ENCODE data around the gene ARHGAP15. TPM values are rescaled to one million over a fixed set of nuclear protein-coding genes. Genes with fewer than 3 reads are reported as not detected.

Gene ARHGAP15
- total RNA-seq, 1 donor: 334 TPM

DNA sequence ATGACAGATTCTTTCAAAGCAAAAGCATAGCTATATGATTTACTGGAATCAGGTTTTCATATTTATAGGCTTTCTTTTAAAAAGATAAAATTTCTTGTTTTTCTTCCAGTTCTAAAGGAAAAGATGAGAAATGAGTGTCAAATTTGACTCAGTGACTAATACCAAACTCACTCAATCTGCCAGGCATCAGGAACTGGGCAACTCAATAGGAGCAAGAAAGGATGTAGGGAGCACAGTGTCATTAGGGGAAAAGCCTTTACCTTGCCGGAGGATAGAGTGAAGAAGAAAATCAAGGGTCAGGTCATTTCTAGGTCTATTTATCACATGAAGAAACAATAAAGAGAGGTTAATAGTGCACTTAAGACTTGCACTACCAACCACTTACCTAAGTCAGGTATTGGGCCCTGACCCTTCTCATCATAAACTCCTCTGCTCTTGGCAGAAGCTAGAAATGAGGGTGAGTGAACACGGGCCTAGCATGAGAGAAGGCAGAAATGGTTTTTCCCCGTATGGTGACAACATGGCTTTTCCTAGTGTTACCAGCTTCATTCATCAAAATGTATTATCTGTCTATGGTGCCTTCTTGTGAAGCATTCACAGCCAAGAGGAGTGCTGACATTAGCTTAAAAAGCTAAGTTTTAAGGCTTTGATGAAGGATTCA is 151.0 kb downstream of the ARHGAP15 start:
- Histone ChIP-seq H3K4me3 (ENCODE audit: low read length) (no peak overlapping the region), H3K9me3 (ENCODE audit: low read depth, low read length) (no peaks in the 10 kb centered on the region), H3K27me3 (ENCODE audit: insufficient read depth, low read length) (no peaks in the 10 kb centered on the region), H3K4me1 (ENCODE audit: insufficient read depth, low read length) (peaks cover 4% of the 10 kb centered on the region)

DNA sequence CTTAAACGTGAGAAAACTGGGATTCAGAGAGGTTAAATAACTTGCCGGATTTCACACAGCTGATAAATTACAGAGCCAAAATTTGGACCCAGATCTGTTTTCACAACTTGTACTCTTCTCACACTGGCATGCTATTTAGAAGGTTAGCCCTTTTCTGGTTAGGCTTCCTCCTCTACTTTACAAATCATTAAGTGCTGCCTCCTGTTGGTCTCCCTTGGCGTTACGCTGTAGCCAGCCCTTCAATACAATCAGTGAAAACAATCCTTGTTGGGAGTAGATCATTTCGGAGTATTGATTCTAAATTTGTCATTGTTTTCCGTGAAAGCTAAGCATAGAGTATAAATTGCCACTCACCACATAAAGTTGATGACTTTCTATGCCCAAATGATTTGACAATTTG is 153.5 kb downstream of the ARHGAP15 start:
- no peak overlapping the region for H3K4me3 ChIP-seq (ENCODE audit: low read length)
- peaks cover 4% of the 10 kb centered on the region for H3K4me1 ChIP-seq (ENCODE audit: insufficient read depth, low read length)
- no peaks in the 10 kb centered on the region for H3K27me3 ChIP-seq (ENCODE audit: insufficient read depth, low read length)
- H3K9me3 ChIP-seq (ENCODE audit: low read depth, low read length): no peaks in the 10 kb centered on the region

DNA sequence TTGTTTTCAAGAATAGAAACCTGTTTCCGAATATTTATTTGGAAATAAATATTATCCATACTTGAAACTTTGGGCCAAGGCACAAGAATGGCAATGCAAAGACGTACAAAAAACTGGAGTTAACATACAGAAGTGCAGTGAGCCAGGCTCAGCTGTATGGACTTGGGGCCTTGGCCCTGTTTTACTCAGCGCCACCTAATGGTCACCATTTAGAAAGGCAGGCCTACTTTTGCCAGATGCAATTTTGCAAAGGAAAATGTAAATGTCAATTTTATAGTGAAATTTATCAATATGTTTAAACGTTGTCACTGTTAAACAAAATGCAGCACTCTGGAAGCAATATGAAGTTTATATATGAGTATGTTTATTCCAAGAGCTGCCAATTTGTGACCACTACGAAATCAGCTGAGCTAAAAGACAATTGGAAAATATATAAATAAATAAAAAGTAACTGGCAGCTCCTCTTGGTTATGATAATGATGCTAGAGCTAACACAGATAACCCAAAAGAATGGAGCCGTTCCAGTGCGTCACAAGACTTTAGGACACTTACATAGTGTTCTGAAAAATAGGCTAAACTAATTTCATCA is 155.0 kb downstream of the ARHGAP15 start:
- Histone ChIP-seq H3K27me3 (ENCODE audit: insufficient read depth, low read length) (no peaks in the 10 kb centered on the region), H3K9me3 (ENCODE audit: low read depth, low read length) (no peaks in the 10 kb centered on the region), H3K4me3 (ENCODE audit: low read length) (no peak overlapping the region), H3K4me1 (ENCODE audit: insufficient read depth, low read length) (peaks cover 4% of the 10 kb centered on the region)

DNA sequence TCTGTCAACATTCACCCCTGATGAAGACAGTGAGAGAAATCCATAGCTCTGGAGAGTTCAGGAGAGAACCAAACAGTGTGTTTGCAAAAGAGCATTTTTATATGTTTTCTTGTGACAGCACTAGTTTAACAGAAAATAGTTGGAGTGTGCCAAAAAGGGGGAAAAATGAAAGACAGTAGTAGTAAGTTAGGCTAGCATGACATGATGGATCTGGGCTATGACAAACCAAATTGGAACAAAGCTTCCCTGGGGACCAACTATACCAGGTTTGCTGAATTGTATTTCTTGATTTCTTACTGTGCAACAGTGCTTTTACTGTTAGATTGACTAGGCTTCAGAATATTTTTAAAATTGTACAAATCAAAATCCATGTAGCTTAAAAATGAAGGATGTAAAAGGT is 159.8 kb downstream of the ARHGAP15 start:
- Histone ChIP-seq H3K9me3 (ENCODE audit: low read depth, low read length) (no peaks in the 10 kb centered on the region), H3K27me3 (ENCODE audit: insufficient read depth, low read length) (no peaks in the 10 kb centered on the region), H3K4me1 (ENCODE audit: insufficient read depth, low read length) (no peaks in the 10 kb centered on the region), H3K4me3 (ENCODE audit: low read length) (no peak overlapping the region)

DNA sequence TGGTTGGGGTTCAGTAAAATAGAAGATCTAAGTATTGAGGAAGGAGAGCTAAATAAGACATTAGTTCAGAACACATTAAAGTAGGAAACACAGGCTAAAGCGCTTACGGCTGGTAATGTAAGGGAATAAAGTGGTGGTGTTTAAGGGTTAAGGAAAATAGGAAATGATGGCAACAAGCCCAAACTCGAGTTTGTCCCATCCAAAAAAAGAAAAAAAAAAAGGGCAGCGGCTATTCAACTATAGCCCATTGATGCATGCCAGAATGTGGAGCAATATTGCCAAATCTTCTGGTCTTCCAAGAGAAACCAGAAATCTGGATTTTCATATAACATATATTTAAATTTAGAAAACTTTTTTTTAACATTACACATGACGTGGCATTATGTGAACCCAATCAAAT is 161.0 kb downstream of the ARHGAP15 start:
- H3K4me3 ChIP-seq (ENCODE audit: low read length): no peak overlapping the region
- H3K4me1 ChIP-seq (ENCODE audit: insufficient read depth, low read length): no peaks in the 10 kb centered on the region
- no peaks in the 10 kb centered on the region for H3K9me3 ChIP-seq (ENCODE audit: low read depth, low read length)
- no peaks in the 10 kb centered on the region for H3K27me3 ChIP-seq (ENCODE audit: insufficient read depth, low read length)

DNA sequence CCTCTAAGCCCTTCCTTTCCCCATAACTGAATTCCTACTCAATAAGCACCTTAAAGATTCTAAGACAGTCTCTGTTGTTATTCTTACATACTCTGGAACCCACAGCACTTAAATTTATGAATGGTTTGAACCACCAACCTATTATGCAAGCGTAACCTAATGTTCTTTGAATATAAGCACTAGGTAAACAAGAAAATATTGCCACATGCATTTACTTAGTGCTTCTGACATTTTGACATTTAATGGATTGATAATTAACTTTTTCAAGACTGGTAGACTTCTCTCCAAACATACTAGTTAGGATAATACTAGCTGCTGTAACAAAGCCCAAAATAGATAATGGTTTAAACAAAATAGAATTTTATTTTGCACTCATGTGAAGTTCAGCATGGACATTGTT is 164.8 kb downstream of the ARHGAP15 start:
- H3K27me3 ChIP-seq (ENCODE audit: insufficient read depth, low read length): no peaks in the 10 kb centered on the region
- H3K4me1 ChIP-seq (ENCODE audit: insufficient read depth, low read length): no peaks in the 10 kb centered on the region
- H3K9me3 ChIP-seq (ENCODE audit: low read depth, low read length): no peaks in the 10 kb centered on the region
- no peak overlapping the region for H3K4me3 ChIP-seq (ENCODE audit: low read length)

DNA sequence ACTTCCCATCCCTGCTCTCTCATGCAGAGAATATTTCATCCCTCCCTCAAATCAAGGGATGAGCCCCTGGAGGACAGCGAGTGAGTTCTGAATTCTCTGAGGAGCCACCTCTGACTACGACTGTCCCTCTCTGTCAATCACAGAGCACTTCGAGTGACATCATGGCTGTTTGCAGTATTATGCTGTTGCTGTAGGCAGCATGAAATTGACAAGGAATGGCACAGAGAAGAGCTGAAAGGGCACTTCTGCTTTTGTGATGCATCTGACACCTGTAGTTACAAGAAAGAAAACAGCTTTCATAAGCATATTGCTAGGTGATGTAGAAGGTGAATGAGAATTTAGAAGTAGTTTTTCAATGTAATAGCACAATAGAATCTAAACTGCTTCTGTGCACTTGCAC is 166.9 kb downstream of the ARHGAP15 start:
- Histone ChIP-seq H3K27me3 (ENCODE audit: insufficient read depth, low read length) (no peaks in the 10 kb centered on the region), H3K4me1 (ENCODE audit: insufficient read depth, low read length) (no peaks in the 10 kb centered on the region), H3K9me3 (ENCODE audit: low read depth, low read length) (no peaks in the 10 kb centered on the region), H3K4me3 (ENCODE audit: low read length) (no peak overlapping the region)

DNA sequence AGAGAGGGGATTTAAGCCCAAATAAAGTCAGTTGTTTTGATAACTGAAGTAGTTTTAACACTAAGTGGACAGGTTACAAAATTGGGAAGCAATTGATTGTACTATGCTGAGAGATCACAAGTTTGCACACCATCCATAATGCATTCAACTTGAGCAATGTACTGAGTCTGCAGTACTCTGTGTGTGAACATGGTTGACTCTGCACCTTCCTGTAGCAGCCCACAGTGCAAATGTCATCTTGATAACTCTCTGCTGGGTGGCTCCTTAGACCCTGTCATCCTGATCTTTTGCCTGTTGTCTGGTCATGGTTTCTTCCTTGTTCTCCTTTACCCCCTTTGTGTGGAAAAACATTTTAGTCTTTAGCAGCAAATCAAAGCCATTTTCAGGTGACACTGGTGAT is 168.0 kb downstream of the ARHGAP15 start:
- H3K27me3 ChIP-seq (ENCODE audit: insufficient read depth, low read length): no peaks in the 10 kb centered on the region
- H3K9me3 ChIP-seq (ENCODE audit: low read depth, low read length): no peaks in the 10 kb centered on the region
- H3K4me1 ChIP-seq (ENCODE audit: insufficient read depth, low read length): no peaks in the 10 kb centered on the region
- no peak overlapping the region for H3K4me3 ChIP-seq (ENCODE audit: low read length)

DNA sequence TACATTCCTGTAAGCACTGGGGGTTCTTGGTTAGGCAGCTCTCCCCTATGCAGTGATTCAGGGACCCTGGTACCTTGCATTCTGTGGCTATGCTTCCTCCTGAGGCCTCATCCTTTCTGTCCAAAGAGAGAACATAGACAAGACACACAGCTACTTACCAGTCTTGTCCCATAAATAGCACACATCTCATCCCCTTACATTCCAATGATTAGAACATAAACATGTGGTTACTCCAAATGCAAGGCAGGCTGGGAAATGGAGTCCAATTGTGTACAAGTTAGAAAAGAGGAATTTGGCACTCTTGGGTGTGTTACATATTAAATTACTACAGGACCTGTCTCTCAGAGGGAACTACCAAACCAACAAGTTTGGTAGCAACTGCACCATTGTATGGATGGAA is 171.3 kb downstream of the ARHGAP15 start:
- no peaks in the 10 kb centered on the region for H3K9me3 ChIP-seq (ENCODE audit: low read depth, low read length)

DNA sequence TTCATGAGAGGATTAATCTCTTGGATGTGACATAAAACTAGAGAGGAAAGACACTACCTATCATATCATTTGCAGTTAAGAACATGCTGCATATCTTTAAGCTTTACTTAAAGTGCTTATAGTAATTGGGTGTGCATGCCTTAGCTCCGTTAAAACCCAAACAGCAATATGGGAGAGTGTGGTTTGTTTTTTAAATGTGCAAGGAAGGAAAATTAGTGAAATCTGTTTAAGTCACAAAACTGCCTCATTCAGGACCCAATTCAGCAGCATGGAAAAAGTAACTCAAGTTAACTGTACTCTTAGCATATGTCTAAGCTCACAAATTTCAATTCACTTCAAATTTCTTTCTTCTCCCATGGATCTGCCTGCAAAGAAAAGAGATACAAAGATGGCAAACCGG is 182.2 kb downstream of the ARHGAP15 start:
- Histone ChIP-seq H3K9me3 (ENCODE audit: low read depth, low read length) (no peaks in the 10 kb centered on the region), H3K27me3 (ENCODE audit: insufficient read depth, low read length) (no peaks in the 10 kb centered on the region), H3K4me3 (ENCODE audit: low read length) (no peak overlapping the region), H3K4me1 (ENCODE audit: insufficient read depth, low read length) (no peaks in the 10 kb centered on the region)

More for the DNA sequence above, 171.3 kb downstream of the ARHGAP15 start:
- H3K27me3 ChIP-seq (ENCODE audit: insufficient read depth, low read length): no peaks in the 10 kb centered on the region
- no peaks in the 10 kb centered on the region for H3K4me1 ChIP-seq (ENCODE audit: insufficient read depth, low read length)
- H3K4me3 ChIP-seq (ENCODE audit: low read length): no peak overlapping the region

DNA sequence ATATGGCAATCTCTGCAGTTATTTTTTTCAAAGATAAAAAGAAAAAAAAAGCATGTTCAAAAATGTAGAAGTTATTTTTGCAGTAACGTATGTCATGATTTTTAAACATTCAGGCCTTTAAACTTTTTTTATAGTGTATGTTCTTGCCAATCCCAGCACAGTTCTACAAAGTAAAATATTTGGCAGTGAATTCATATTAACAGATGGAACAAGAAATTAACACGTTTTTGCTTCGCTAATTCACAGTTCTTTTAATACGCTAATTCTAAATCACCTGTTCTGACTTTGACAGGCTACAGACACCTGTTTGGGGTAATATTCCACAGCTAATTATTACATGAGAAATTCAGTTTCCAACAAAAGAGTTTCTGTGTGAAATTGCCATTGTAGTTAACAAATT is 183.2 kb downstream of the ARHGAP15 start:
- H3K4me3 ChIP-seq (ENCODE audit: low read length): no peak overlapping the region
- no peaks in the 10 kb centered on the region for H3K27me3 ChIP-seq (ENCODE audit: insufficient read depth, low read length)
- H3K9me3 ChIP-seq (ENCODE audit: low read depth, low read length): no peaks in the 10 kb centered on the region
- no peaks in the 10 kb centered on the region for H3K4me1 ChIP-seq (ENCODE audit: insufficient read depth, low read length)

DNA sequence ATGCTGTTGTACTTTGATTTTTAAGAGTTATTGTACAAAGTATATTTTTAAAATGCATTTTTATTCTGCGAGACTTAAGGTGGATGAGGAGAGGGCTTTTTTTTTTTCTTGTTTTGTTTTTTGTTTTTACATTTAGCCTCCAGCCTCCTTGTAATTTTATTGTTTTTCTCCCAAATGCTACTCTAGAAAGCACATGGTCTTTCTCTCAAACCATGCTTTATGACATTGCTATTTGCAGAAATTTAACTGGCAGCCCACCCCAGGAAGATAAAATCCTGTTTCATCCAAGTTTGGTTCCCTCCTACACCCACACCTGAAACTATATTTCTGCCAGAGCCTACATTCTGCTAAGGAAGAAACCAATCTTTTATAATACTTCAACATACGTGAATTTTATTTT is 184.6 kb downstream of the ARHGAP15 start:
- Histone ChIP-seq H3K9me3 (ENCODE audit: low read depth, low read length) (no peaks in the 10 kb centered on the region), H3K27me3 (ENCODE audit: insufficient read depth, low read length) (no peaks in the 10 kb centered on the region), H3K4me3 (ENCODE audit: low read length) (no peak overlapping the region), H3K4me1 (ENCODE audit: insufficient read depth, low read length) (no peaks in the 10 kb centered on the region)

DNA sequence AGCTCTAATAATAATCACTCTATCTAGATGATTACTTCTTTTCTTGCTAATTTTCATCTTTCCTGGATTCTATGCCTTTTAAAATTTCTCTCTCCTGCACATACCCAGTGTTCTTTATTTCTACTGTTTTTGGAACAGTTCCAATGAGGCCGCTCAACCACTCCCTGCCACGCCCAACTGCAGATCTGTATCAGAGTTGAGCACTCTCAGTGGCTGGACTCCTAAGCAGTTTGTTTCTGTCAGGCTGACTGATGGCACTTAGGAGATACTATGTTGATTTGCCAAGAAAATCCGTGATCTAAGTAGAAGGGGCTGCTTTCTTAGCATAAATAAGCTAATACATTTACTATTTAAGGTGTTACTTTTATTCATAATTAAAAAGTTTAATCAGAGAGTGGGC is 192.8 kb downstream of the ARHGAP15 start:
- H3K4me1 ChIP-seq (ENCODE audit: insufficient read depth, low read length): no peaks in the 10 kb centered on the region
- no peaks in the 10 kb centered on the region for H3K9me3 ChIP-seq (ENCODE audit: low read depth, low read length)
- H3K4me3 ChIP-seq (ENCODE audit: low read length): no peak overlapping the region
- H3K27me3 ChIP-seq (ENCODE audit: insufficient read depth, low read length): no peaks in the 10 kb centered on the region

DNA sequence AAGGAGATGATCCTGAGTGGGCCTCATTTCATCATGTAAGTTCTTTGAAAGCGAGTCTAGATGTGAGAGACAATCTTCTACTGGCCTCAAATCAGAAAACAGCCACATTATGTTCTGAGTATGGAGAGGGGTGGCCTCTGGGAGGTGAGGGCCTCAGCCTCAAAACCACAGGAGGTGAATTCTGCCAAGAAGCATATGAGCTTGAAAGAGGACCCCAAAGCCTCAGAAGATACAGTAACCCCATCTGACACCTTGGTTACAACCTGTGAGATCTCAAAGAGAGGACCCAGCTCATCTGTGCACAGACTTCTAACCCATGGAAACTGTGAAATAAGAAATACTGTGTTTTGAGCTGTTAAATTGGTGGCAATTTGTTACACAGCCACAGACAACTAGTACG is 200.1 kb downstream of the ARHGAP15 start:
- peaks cover 4% of the 10 kb centered on the region for H3K4me1 ChIP-seq (ENCODE audit: insufficient read depth, low read length)
- no peaks in the 10 kb centered on the region for H3K27me3 ChIP-seq (ENCODE audit: insufficient read depth, low read length)
- H3K4me3 ChIP-seq (ENCODE audit: low read length): no peak overlapping the region

DNA sequence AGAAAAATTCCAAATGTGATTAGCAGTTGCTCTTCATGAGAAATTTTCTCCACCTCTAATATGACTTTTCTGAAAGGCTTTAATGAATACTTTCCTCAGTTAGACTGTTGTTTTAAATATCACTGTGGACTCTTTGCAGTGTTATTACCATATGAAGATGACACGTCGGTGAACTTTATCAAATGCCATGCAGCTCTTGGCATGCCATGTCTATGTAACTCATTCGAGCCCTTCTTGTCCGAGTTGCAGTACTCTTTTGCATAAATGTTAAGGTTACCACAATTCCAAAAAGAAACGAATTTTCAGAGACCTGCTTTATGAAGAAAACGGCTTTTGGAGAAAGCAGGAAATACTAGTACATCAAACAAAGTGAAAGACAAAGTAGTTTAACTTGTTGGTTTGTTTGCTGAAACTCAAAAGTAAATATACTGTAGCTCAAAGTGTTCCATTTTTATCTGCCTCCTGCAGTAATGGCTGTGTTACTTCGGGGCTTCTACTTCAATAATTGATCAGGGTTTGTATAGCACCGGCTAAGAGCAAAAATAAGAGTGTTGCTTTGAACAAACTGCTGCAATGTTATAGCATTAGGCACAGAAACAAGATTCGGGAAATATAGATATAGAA is 204.1 kb downstream of the ARHGAP15 start:
- H3K9me3 ChIP-seq (ENCODE audit: low read depth, low read length): no peaks in the 10 kb centered on the region
- H3K27me3 ChIP-seq (ENCODE audit: insufficient read depth, low read length): no peaks in the 10 kb centered on the region
- H3K4me1 ChIP-seq (ENCODE audit: insufficient read depth, low read length): peaks cover 4% of the 10 kb centered on the region
- no peak overlapping the region for H3K4me3 ChIP-seq (ENCODE audit: low read length)

More for the DNA sequence above, 200.1 kb downstream of the ARHGAP15 start:
- H3K9me3 ChIP-seq (ENCODE audit: low read depth, low read length): no peaks in the 10 kb centered on the region

DNA sequence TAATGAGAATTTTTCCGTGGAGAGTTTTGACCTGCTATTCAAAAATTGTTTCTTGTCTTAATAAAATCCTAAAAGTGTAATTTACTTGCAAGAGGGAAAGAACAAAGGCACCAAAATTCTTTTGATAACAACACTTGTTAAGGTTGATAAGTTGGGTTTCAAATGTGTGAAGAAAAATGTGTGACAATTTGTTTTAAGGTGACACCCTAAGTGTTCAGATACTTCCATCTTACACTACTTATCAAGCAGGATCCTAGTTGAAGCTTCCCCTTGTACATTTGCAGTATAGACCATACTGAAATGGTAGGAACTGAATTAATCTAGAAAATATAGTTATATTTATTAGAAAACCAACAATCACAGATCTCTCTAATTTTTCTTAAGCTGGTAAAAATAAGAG is 204.6 kb downstream of the ARHGAP15 start:
- Histone ChIP-seq H3K9me3 (ENCODE audit: low read depth, low read length) (no peaks in the 10 kb centered on the region), H3K4me3 (ENCODE audit: low read length) (no peak overlapping the region), H3K4me1 (ENCODE audit: insufficient read depth, low read length) (peaks cover 4% of the 10 kb centered on the region)

More for the DNA sequence above, 204.6 kb downstream of the ARHGAP15 start:
- no peaks in the 10 kb centered on the region for H3K27me3 ChIP-seq (ENCODE audit: insufficient read depth, low read length)
